ENCODE data around the gene IFITM2.
"Not testable (repeated sequence)": the region's sequence is repeated elsewhere in the genome, so short reads cannot be mapped to it uniquely, and the experiment has no call there.

The IFITM2 gene

DNA sequence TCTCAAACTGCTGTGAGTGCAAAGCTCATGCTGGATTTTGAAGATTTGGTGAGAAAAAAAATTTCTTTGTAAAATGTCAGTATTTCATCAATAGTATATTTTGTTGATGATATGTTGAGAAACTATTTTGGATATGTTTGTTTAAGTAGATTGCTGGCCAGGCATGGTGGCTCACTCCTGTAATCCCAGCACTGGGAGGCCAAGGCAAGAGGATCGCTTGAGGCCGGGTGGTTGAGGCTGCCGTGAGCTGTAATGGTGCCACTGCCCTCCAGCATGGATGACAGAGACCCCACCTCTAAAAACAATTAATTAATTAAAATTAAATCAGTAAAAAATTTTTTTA lies 19.9 kb downstream of the IFITM2 start:
- DNase-seq: no peak

DNA sequence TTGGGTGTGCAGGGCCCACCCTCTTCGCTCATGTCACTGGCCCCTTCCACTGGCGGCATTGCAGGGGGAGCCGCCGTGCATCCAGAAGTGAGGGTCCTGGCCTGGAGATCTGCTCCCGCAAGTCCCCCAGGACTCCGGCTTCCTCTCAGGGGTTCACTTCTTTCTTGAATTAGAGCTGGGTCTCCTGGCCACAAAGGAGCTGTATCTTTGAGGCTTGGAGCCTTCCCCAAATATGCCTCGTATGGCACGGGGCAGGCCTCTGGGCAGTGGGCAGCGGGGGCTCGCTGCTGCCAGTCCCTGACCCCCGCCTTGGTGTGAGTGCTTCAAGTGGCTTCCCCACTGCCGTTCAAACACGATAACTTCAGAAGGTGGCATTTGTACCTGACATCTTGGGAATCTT lies 20.4 kb downstream of the IFITM2 start:
- DNase-seq: no peak

DNA sequence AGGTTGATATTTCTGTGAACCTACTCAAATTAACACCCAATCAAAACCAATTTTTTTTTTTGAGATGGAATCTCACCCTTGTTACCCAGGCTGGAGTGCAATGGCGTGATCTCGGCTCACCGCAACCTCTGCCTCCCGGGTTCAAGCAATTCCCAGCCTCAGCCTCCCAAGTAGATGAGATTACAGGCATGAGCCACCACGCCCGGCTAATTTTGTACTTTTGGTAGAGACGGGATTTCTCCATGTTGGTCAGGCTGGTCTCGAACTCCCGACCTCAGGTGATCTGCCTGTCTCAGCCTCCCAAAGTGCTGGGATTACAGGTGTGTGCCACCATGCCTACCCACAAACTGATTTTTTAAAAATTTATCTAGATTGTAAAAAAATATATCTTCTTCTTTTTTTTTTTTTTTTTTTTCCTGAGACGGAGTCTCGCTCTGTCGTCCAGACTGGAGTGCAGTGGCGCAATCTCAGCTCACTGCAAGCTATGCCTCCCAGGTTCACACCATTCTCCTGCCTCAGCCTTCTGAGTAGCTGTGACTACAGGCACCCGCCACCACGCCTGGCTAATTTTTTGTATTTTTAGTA lies 21.0 kb downstream of the IFITM2 start:
- not testable (repeated sequence) for DNase-seq

- no peak for DNase-seq
Measured at GRCh38 chr11:329886-330253, 22.3 kb downstream of the IFITM2 start.

- no peak for DNase-seq
Measured at GRCh38 chr11:330307-330693, 22.7 kb downstream of the IFITM2 start.

- DNase-seq: no peak
Measured at GRCh38 chr11:330694-331357, 23.2 kb downstream of the IFITM2 start.

- DNase-seq: no peak
Measured at GRCh38 chr11:331358-332060, 23.9 kb downstream of the IFITM2 start.

GRCh38 chr11:332651-333480 lies 25.2 kb downstream of the IFITM2 start:
- DNase-seq: no peak

DNA sequence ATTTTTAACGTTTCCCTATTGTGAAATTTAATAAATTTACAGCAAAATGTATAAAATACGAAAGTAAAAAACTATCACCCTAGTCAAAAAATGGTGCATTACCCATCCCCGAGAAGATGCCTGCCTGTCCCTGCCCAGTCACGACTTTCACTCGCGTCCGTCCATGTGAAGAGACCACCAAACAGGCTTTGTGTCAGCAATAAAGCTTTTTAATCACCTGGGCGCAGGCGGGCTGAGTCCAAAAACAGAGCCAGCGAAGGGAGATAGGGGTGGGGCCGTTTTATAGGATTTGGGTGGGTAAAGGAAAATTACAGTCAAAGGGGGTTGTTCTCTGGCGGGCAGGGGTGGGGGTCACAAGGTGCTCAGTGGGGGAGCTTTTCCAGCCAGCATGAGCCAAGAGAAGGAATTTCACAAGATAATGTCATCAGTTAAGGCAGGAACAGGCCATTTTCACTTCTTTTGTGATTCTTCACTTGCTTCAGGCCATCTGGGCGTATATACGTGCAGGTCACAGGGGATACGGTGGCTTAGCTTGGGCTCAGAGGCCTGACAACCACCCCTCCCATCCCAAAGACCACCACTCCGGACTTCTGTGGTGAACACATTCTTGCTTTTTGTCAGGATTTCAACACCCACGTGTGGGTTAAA lies 26.1 kb downstream of the IFITM2 start:
- DNase-seq: not testable (repeated sequence)

- no peak for DNase-seq
Measured at GRCh38 chr11:334264-334994, 26.8 kb downstream of the IFITM2 start.

DNA sequence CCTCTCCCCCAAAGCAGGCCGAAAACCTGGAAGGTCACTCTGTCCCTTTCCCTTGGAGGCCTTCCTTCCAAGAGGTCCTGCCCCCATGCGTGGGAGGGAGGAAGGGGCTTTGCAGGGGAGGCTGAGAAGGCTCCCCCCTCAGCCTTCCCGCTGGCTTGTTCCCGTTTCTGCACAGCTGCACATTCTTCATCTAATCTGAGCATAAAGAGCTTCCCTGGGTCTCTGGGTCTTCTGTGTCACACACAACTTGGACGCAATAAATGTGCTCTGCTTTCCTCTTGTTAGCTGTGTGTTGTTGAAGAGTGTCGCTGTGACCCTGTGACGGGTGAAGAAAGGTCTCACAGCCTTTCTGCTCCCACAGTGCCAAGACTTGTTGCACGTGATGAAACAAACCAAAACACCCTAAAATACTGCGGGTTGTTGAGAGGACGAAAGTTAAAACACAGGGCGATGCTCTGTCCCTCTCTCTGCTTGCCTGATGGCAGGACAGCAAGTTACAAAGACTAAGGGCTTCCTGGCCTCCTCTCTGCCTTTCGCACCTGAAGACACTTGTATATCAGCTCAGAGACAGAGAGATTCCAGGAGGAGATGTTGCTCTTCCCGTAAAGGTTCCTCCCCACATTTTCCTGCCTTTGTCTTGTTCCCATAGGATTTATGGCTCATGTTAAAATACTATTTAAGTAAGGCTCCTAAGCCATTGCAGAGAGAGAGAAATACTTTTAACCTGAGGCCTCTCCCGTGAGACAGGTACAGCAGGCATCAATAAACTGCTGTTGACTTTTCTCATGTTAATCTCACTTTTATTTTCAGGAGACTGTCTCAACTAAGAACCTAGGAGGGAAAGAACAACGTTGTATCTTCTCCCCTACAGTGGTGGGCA lies 28.4 kb downstream of the IFITM2 start:
- DNase-seq: no peak

- DNase-seq: no peak
Measured at GRCh38 chr11:336659-337198, 29.1 kb downstream of the IFITM2 start.

DNA sequence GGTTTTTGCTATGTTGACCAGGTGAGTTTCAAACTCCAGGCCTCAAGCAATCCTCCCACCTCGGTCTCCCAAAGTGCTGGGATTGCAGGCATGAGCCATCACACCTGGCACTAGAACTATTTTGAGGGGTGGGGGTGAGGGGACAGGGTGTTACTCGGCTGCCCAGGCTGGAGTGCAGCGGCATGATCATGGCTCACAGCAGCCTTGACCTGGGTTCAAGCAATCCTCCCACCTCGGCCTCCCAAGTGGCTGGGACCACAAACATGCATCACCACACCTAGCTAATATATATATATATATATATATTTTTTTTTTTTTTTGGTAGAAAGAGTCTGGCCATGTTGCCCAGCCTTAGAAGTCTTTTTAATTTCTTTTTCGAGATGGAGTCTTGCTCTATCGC lies 30.1 kb downstream of the IFITM2 start:
- DNase-seq: no peak

GRCh38 chr11:339963-340362 lies 32.3 kb downstream of the IFITM2 start:
- no peak for DNase-seq

DNA sequence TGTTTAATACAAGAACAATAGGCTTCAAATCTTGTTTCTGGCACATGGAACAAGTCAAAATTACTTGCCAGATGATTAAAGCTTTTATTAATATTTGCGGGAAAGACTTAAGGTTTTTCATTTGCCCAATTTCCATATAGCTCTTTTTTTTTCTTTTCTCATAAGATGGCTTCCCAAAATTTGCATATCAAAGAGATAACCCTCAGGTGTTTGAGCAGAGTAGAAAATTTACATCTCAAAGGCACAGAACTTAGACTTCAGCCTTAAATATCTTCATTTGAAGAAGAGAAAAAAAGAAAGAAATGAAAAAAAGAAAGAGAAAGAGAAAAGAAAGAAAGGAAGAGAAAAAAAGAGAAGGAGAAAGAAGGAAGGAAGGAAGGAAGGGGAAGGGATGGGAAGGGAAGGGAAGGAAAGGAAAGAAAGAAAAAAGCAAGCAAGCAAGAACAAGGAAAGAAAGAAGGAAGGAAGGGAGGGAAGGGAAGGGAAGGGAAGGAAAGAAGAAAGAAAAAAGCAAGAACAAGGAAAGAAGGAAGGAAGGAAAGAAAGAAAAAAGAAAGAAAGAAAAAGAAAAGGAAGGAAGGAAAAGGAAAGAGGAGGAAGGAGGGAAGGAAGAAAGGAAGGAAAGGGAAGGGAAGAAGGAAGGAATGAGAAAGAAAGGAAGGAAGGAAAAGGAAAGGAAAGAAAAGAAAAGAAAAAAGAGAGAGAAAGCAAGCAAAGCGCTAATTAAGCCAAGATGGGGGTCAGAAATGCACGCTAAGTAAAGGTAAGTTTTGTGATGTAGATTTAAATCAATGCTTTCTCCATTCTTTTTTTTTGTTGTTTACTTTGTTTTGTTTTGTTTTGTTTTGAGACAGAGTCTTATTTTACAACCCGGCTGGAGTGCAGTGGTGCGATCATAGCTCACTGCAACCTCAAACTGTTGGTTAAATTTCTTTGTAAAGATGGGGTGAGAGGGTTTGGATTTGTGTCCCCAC lies 33.2 kb downstream of the IFITM2 start:
- no peak for DNase-seq

DNA sequence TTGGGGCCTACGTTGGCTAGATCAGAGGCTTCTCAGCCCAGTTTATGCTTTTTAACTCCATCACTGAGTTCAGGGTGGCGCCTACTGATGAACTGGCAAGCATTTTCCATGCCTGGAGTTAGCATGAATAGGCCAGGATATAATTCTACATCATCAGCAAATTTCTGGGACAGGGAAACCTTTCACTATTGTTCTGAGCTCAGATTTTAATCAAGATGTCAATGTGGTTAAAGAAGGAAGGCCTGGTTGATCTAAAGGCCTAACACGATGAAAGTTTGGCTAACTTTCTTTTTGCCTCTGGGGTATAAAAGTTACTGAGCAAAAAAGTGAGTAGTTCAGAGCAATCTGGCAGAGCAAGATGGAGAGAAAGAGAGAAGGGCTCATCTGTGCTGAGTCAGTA lies 34.7 kb downstream of the IFITM2 start:
- DNase-seq: no peak

- DNase-seq: no peak
Measured at GRCh38 chr11:344836-345578, 37.4 kb downstream of the IFITM2 start.

- no peak for DNase-seq
Measured at GRCh38 chr11:346529-346928, 38.9 kb downstream of the IFITM2 start.

Measured in activated CD4-positive, CD25-positive, alpha-beta regulatory T cell treated with anti-CD3 and anti-CD28 coated beads, Interleukin-2, amount 50 U/mL, for 72 hours (primary cell).